ENCODE measurements around the gene KDELR1.

KDELR1 gene

GRCh38 chr19:48370955-48371354 is 20.4 kb downstream of the KDELR1 start:
- H3K4me3 ChIP-seq (ENCODE audit: low read length): no peak overlapping the region
- no peak for TF ChIP-seq ZNF274 (IDR thresholded peaks at IDR 0.05; ENCODE audit: low read depth, low read length)

GRCh38 chr19:48368936-48369335 is 22.4 kb downstream of the KDELR1 start:
- no peak for TF ChIP-seq ZNF274 (IDR thresholded peaks at IDR 0.05; ENCODE audit: low read depth, low read length)
- H3K4me3 ChIP-seq (ENCODE audit: low read length): no peak overlapping the region

GRCh38 chr19:48367855-48368254 is 23.5 kb downstream of the KDELR1 start:
- TF ChIP-seq ZNF274 (IDR thresholded peaks at IDR 0.05; ENCODE audit: low read depth, low read length): no peak
- H3K4me3 ChIP-seq (ENCODE audit: low read length): no peak overlapping the region

- H3K4me3 ChIP-seq (ENCODE audit: low read length): no peak overlapping the region
- TF ChIP-seq ZNF274 (IDR thresholded peaks at IDR 0.05; ENCODE audit: low read depth, low read length): no peak
Observed at GRCh38 chr19:48365602-48366001, 25.7 kb downstream of the KDELR1 start.

GRCh38 chr19:48364598-48365348 is 26.6 kb downstream of the KDELR1 start:
- TF ChIP-seq ZNF274 (IDR thresholded peaks at IDR 0.05; ENCODE audit: low read depth, low read length): no peak
- peak overlapping the region; percentile 29; the same call in 1 of the 2 replicates for H3K4me3 ChIP-seq (ENCODE audit: low read length)

GRCh38 chr19:48363810-48364597 is 27.3 kb downstream of the KDELR1 start, which contains the start of the genes SYNGR4 and TMEM143:
TSS of gene SYNGR4 (plus strand) at chr19:48364367. CDS start at chr19:48365843, 1,476 bp downstream.
TSS of gene TMEM143 (minus strand) at chr19:48363940. CDS start at chr19:48363920, 20 bp downstream.
- TF ChIP-seq ZNF274 (IDR thresholded peaks at IDR 0.05; ENCODE audit: low read depth, low read length): no peak
- H3K4me3 ChIP-seq (ENCODE audit: low read length): peak within 1 kb of the TSS; percentile 64

- no peak for TF ChIP-seq ZNF274 (IDR thresholded peaks at IDR 0.05; ENCODE audit: low read depth, low read length)
- peak overlapping the region; percentile 64 for H3K4me3 ChIP-seq (ENCODE audit: low read length)
Observed at GRCh38 chr19:48363500-48363809, 27.9 kb downstream of the KDELR1 start.

GRCh38 chr19:48362716-48363499 is 28.4 kb downstream of the KDELR1 start:
- TF ChIP-seq ZNF274 (IDR thresholded peaks at IDR 0.05; ENCODE audit: low read depth, low read length): no peak
- peak overlapping the region; percentile 64; the same call in 1 of the 2 replicates for H3K4me3 ChIP-seq (ENCODE audit: low read length)

GRCh38 chr19:48361912-48362311 is 29.4 kb downstream of the KDELR1 start:
- no peak overlapping the region for H3K4me3 ChIP-seq (ENCODE audit: low read length)
- TF ChIP-seq ZNF274 (IDR thresholded peaks at IDR 0.05; ENCODE audit: low read depth, low read length): no peak

- no peak for TF ChIP-seq ZNF274 (IDR thresholded peaks at IDR 0.05; ENCODE audit: low read depth, low read length)
- no peak overlapping the region for H3K4me3 ChIP-seq (ENCODE audit: low read length)
Observed at GRCh38 chr19:48359123-48359522, 32.2 kb downstream of the KDELR1 start.

- H3K4me3 ChIP-seq (ENCODE audit: low read length): no peak overlapping the region
Observed at GRCh38 chr19:48355365-48355954, 35.9 kb downstream of the KDELR1 start.

GRCh38 chr19:48354332-48354992 is 36.9 kb downstream of the KDELR1 start:
- no peak overlapping the region for H3K4me3 ChIP-seq (ENCODE audit: low read length)
- TF ChIP-seq ZNF274 (IDR thresholded peaks at IDR 0.05; ENCODE audit: low read depth, low read length): no peak

More at GRCh38 chr19:48355365-48355954, 35.9 kb downstream of the KDELR1 start:
- no peak for TF ChIP-seq ZNF274 (IDR thresholded peaks at IDR 0.05; ENCODE audit: low read depth, low read length)

GRCh38 chr19:48353677-48354076 is 37.7 kb downstream of the KDELR1 start:
- no peak for TF ChIP-seq ZNF274 (IDR thresholded peaks at IDR 0.05; ENCODE audit: low read depth, low read length)
- H3K4me3 ChIP-seq (ENCODE audit: low read length): no peak overlapping the region
